GM12878 (cell line): Measurements from ENCODE around the gene RPS6KA5. TPM values are rescaled to one million over a fixed set of nuclear protein-coding genes. Genes with fewer than 3 reads are reported as not detected.

Experiments used
- ATAC-seq: fragments of 200-7000 bp; cut with Tn5 transposase; 3 replicates; pipeline ENCODE4 v1.9.1; 2020; ENCODE audit warnings: mild to moderate bottlenecking, moderate library complexity
- BruUV-seq: library from RNA; stranded (reverse); fragments of 400-500 nt; replicated peaks from 2 replicates; lab custom pipeline; 2021; lab: Mats Ljungman, UMichigan
- CTCF ChIA-PET: fragments of 300-600 bp; sonication (Branson Sonifier 250); formaldehyde crosslinking; extraction: SDS; loops from one replicate; lab custom pipeline; 2021; ENCODE audit warnings: inconsistent platforms; lab: Yijun Ruan, JAX
- POLR2A ChIA-PET: fragments of 350-600 bp; formaldehyde crosslinking; extraction: SDS; loops from one replicate; lab custom pipeline; 2021; ENCODE audit warnings: inconsistent platforms; lab: Charles Lee
- RAD21 ChIA-PET: fragments of 300-600 bp; sonication (Branson Sonifier 250); formaldehyde crosslinking; loops from one replicate; lab custom pipeline; 2023; ENCODE audit warnings: antibody characterized with exemption; ENCODE audit not compliant: unreplicated experiment; lab: Charles Lee
- SMC1A ChIA-PET: fragments of 300-600 bp; sonication (Branson Sonifier 250); formaldehyde crosslinking; loops from one replicate; lab custom pipeline; 2023; ENCODE audit not compliant: unreplicated experiment, uncharacterized antibody; lab: Charles Lee
- DNase-seq: peaks from one replicate; pipeline ENCODE4 v3.0.0-alpha.2; 2011; ENCODE audit warnings: low read depth, low spot score
- FAIRE-seq: peaks from 3 replicates; lab custom pipeline; 2011; peaks lifted over from hg19 to GRCh38; lab: Jason Lieb, UNC
- H2AFZ ChIP-seq: 2 replicates; pipeline ENCODE4 v1.6.0; 2011; ENCODE audit warnings: low read depth, low read length, control low read depth; ENCODE audit not compliant: control insufficient read depth
- H3K27ac ChIP-seq: 2 replicates; pipeline ENCODE4 v1.5.1; 2011; ENCODE audit warnings: control low read depth; ENCODE audit not compliant: control insufficient read depth, insufficient read depth
- H3K27me3 ChIP-seq, 2 experiments: replicated peaks in 1 of 2; 2 replicates each; pipeline versions ENCODE4 v1.6.0 to v1.6.1; 2011; ENCODE audit warnings: low read length in 1 of 2; ENCODE audit not compliant: control insufficient read depth in 2 of 2, insufficient read depth in 2 of 2
- H3K36me3 ChIP-seq, 2 experiments: 2 replicates each; pipeline ENCODE4 v1.5.1; 2011; ENCODE audit warnings: low read length in 1 of 2; ENCODE audit not compliant: control insufficient read depth in 2 of 2, insufficient read depth in 2 of 2
- H3K4me1 ChIP-seq: 2 replicates; pipeline ENCODE4 v1.6.1; 2011; ENCODE audit warnings: mild to moderate bottlenecking, low read length, moderate library complexity, mixed read lengths; ENCODE audit not compliant: control insufficient read depth, insufficient read depth
- H3K4me2 ChIP-seq: 2 replicates; pipeline ENCODE4 v1.6.0; 2011; ENCODE audit warnings: control low read depth; ENCODE audit not compliant: control insufficient read depth, insufficient read depth
- H3K4me3 ChIP-seq: fragments of 200-600 bp; sonication (generic); 2 replicates; pipeline ENCODE4 v1.5.1; 2016
- H3K79me2 ChIP-seq: 2 replicates; pipeline ENCODE4 v1.6.0; 2011; ENCODE audit warnings: low read length; ENCODE audit not compliant: control insufficient read depth, insufficient read depth
- H3K9ac ChIP-seq: 2 replicates; pipeline ENCODE4 v1.8.0; 2011; ENCODE audit warnings: low read length, control low read depth, mixed read lengths; ENCODE audit not compliant: control insufficient read depth, insufficient read depth
- H3K9me3 ChIP-seq: replicated peaks from 3 replicates; pipeline ENCODE4 v1.5.1; 2011; ENCODE audit warnings: mild to moderate bottlenecking, low read length; ENCODE audit not compliant: control insufficient read depth, insufficient read depth
- H4K20me1 ChIP-seq: 2 replicates; pipeline ENCODE4 v1.6.0; 2011; ENCODE audit not compliant: control insufficient read depth, insufficient read depth
- BMI1 ChIP-seq: fragments of 450-650 bp; IDR thresholded peaks from 2 replicates; pipeline ENCODE4 v1.6.1; 2016; ENCODE audit warnings: mild to moderate bottlenecking, moderate library complexity, borderline replicate concordance
- LARP7 ChIP-seq: fragments of 450-650 bp; IDR thresholded peaks from 2 replicates; pipeline ENCODE4 v1.6.1; 2017; ENCODE audit warnings: mild to moderate bottlenecking
- RCOR1 ChIP-seq: conservative IDR thresholded peaks from 2 replicates; pipeline ENCODE4 v1.6.1; 2012; ENCODE audit warnings: low read depth, low read length, improper control_type of control experiment
- WGBS: methylation state at CpG from one replicate; pipeline ENCODE4 v1.1.6; 2016; ENCODE audit warnings: low lambda C conversion rate; ENCODE audit not compliant: insufficient replicate concordance, insufficient coverage; ENCODE audit errors: missing lambda C conversion rate; 5-methylcytosine and 5-hydroxymethylcytosine counted together
- in situ Hi-C: fragments of 300-500 bp; cut with MboI; formaldehyde crosslinking; loops from 9 replicates; pipeline ENCODE4 v1.14.3; 2018; ENCODE audit warnings: mixed read lengths
- intact Hi-C: fragments of 100-400 bp; cut with micrococcal nuclease; formaldehyde crosslinking; loops from one replicate; pipeline ENCODE4 v1.14.2; 2022; ENCODE audit not compliant: unreplicated experiment
- polyA plus RNA-seq, 11 experiments: library from polyadenylated mRNA; depleted of rRNA in 4 of 11; unstranded in 6 of 11; stranded (reverse) in 5 of 11; fragments of >200 nt; fragmentation: Nextera tagmentation in 4 of 11; fragmentation: Illumina TruSeq in 1 of 11; extraction: Ambion mirVana in 4 of 11; extraction: Trizol in 1 of 11; gene quantifications; 1 replicate in 1 of 11; 2 replicates in 10 of 11; pipeline versions ENCODE4 v1.2.1 to v1.2.3, GENCODE V29; 2011 to 2016; ENCODE audit warnings: inconsistent platforms in 2 of 11, missing spikeins in 2 of 11, low read depth in 1 of 11
- total RNA-seq, 4 experiments: library from RNA; depleted of rRNA in 3 of 4; stranded (reverse); fragments of >200 nt in 3 of 4; fragmentation: Illumina TruSeq in 1 of 4; extraction: Trizol in 1 of 4; gene quantifications; 2 replicates each; pipeline versions ENCODE4 v1.2.1 to v1.2.3, GENCODE V29; 2013 to 2021
- TF ChIP-seq, protein P1 (sequence below): fragments of 450-650 bp; IDR thresholded peaks from 2 replicates; pipeline ENCODE4 v1.6.1; 2016; ENCODE audit warnings: mild to moderate bottlenecking, moderate library complexity, borderline replicate concordance

RPS6KA5 gene
- total and polyA plus RNA-seq, 10 of the 15 experiments (the other 5 are each of a cell fraction or from before 2014, with no cell fraction given) = 1.4 to 7.0 (median 3.7) TPM

DNA sequence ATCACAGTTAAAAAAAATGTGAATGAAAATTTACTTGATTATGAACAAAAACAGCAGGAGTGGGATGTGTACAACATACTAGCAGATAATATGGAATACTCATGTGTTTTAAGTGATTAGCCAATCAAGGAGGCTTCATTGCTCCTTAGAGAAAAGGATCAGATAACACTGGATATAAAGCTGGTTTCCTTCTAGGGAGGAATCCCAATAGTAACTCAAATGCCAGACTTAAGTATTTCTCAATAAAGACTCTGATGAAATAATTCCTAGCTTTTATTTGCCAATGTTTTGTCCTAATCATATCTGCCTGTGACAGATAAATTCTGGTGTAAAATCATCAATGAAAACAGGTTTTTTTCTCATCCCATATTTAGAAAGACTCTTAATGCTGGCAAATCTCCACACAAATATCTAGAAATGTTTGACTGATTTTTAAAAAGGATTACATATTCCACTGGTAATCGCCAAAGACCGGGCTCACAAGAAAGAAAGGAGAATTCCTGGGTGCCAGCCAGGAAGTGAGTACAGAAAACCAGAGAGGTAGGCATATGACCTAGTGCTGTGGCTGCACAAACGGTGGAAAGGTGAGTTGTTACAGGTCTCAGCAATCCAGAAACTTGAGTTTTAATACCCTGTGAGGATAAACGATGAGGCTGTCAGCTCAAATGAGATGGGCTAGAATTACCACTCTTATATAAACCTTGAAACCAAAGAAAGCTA lies 135.7 kb downstream of the RPS6KA5 start:
- Histone ChIP-seq H3K79me2 (no peaks in the 10 kb centered on the region), H3K9ac (no peak overlapping the region), H3K4me1 (no peaks in the 10 kb centered on the region), H3K27me3 (no peaks in the 10 kb centered on the region), H2AFZ (no peak overlapping the region), H3K4me2 (no peak overlapping the region), H3K4me3 (no peak overlapping the region), H3K27ac (no peak overlapping the region), H4K20me1 (no peaks in the 10 kb centered on the region), H3K9me3 (no peaks in the 10 kb centered on the region), H3K36me3 (no peaks in the 10 kb centered on the region)
- FAIRE-seq (no peak), ATAC-seq (no peak), DNase-seq (no peak)
- WGBS = 59% methylated on average over 4 of the region's 4 CpGs
- TF ChIP-seq RCOR1 = no peak
- TF ChIP-seq BMI1 = no peak
- no peak for TF ChIP-seq LARP7
- TF ChIP-seq, protein P1, sequence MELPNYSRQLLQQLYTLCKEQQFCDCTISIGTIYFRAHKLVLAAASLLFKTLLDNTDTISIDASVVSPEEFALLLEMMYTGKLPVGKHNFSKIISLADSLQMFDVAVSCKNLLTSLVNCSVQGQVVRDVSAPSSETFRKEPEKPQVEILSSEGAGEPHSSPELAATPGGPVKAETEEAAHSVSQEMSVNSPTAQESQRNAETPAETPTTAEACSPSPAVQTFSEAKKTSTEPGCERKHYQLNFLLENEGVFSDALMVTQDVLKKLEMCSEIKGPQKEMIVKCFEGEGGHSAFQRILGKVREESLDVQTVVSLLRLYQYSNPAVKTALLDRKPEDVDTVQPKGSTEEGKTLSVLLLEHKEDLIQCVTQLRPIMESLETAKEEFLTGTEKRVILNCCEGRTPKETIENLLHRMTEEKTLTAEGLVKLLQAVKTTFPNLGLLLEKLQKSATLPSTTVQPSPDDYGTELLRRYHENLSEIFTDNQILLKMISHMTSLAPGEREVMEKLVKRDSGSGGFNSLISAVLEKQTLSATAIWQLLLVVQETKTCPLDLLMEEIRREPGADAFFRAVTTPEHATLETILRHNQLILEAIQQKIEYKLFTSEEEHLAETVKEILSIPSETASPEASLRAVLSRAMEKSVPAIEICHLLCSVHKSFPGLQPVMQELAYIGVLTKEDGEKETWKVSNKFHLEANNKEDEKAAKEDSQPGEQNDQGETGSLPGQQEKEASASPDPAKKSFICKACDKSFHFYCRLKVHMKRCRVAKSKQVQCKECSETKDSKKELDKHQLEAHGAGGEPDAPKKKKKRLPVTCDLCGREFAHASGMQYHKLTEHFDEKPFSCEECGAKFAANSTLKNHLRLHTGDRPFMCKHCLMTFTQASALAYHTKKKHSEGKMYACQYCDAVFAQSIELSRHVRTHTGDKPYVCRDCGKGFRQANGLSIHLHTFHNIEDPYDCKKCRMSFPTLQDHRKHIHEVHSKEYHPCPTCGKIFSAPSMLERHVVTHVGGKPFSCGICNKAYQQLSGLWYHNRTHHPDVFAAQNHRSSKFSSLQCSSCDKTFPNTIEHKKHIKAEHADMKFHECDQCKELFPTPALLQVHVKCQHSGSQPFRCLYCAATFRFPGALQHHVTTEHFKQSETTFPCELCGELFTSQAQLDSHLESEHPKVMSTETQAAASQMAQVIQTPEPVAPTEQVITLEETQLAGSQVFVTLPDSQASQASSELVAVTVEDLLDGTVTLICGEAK = no peak
- intact Hi-C loops = no loop called here
- RAD21 ChIA-PET = no interaction called here
- POLR2A ChIA-PET = interaction anchor here (0.7 kb wide), 1 partner anchor 196 kb away, joined by 5 read pairs; no protein-coding TSS in a partner anchor
- SMC1A ChIA-PET = interaction anchor here (0.7 to 1.3 kb wide), 3 partner anchors 24 to 190 kb away, joined by 3 read pairs; no protein-coding TSS in a partner anchor
- no TSS peak for BruUV-seq
- CTCF ChIA-PET = interaction anchor here (1.5 to 2.1 kb wide), 3 partner anchors 14 to 250 kb away, joined by 3 to 5 read pairs (median 5); no protein-coding TSS in a partner anchor
- in situ Hi-C loops = no loop called here
